Upper lobe of right lung (tissue), 1 donor: Measurements from ENCODE around the gene TP53I3. TPM values are rescaled to one million over a fixed set of nuclear protein-coding genes. Genes with fewer than 3 reads are reported as not detected.

Experiments
- ATAC-seq: fragments of 200-7000 bp; cut with Tn5 transposase; one replicate; pipeline ENCODE4 v1.9.1; 2020; ENCODE audit warnings: mild to moderate bottlenecking, moderate library complexity
- DNase-seq: peaks from one replicate; pipeline ENCODE4 v3.0.0-alpha.2; 2020
- H3K27ac ChIP-seq: fragments of 200-600 bp; one replicate; pipeline ENCODE4 v1.8.0; 2022
- H3K27me3 ChIP-seq: fragments of 200-600 bp; one replicate; pipeline ENCODE4 v1.8.0; 2022; ENCODE audit warnings: mild to moderate bottlenecking
- H3K36me3 ChIP-seq: fragments of 200-600 bp; one replicate; pipeline ENCODE4 v1.8.0; 2022
- H3K4me1 ChIP-seq: fragments of 200-600 bp; one replicate; pipeline ENCODE4 v1.8.0; 2022
- H3K4me3 ChIP-seq: fragments of 200-600 bp; one replicate; pipeline ENCODE4 v1.8.0; 2022; ENCODE audit warnings: mild to moderate bottlenecking
- H3K9me3 ChIP-seq: fragments of 200-600 bp; one replicate; pipeline ENCODE4 v1.8.0; 2022
- intact Hi-C: fragments of 100-400 bp; cut with DNase I; formaldehyde crosslinking; loops from one replicate; pipeline ENCODE4 v1.11.0; 2022
- total RNA-seq: library from RNA; stranded (reverse); fragmentation: NEBNext Ultra II Directional; extraction: Animal tissue kit (Norgen Biotek cat#: 25700); gene quantifications from one replicate; pipeline ENCODE4 v1.2.1, GENCODE V29; 2021
- TF ChIP-seq, protein P1 (sequence below): fragments of 200-600 bp; IDR thresholded peaks from one replicate; pipeline ENCODE4 v1.8.0; 2022; ENCODE audit warnings: antibody characterized with exemption
- donor health status: DM: no; HTN: yes; CAD: no; lungs with severe emphysema.

The TP53I3 gene
- total RNA-seq, 1 donor from 2014 or later, result 44.3 TPM

DNA sequence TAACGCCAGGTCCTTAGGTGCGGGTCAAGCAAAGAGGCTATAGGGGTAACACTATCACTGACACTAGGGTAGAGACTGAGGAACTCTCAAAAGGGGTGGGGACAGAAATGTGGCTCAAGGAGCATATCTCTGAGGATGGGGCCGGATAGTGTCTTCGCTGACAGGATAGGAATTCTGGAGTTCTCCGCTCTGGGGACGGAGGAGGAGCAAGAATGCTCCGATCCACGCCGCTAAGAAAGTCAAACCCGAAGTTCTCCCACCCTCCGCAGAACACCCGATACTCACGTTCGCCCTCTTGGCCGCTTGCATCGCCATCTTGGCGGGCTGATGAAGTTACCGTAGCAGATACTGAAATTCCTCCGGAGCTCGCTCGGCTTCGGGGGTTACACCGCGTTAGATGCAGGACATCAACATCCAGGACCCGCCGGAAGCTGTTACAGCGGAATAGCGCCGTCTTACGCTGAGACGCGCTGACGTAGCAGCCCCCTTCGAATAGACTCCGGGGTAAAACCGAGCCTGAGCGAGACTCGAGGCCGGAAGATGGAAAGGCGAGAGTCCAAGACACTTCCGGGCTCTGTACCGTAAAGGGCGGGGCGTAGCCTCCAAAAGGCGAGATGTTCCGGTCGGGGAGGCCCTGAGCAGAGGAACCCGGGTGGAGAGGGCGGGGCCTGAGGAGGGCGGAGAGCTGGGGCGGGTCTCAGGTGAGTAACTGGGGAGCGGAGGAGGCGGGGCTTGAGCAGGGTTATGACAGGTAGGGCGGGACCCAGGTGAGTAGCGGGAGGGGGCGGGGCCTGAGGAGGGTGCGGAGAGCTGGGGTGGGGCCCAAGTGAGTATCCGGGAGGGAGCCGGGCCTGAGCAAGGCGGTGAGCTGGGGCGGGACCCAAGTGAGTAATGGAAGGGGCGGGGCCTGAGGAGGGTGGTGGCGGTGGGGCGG, 8.5 kb downstream of the TP53I3 start, which contains the start of gene SF3B6:
Gene SF3B6, minus strand, starts transcription at position 412 of the 934 bp plus-strand sequence. Its CDS starts 97 bp downstream, at position 315.
- H3K4me1 ChIP-seq, result peaks cover 18% of the 10 kb centered on the region
- peak within 1 kb of the TSS; percentile 84 for H3K4me3 ChIP-seq
- DNase-seq (peak; percentile 100), ATAC-seq (peak; percentile 92)
- H3K9me3 ChIP-seq, result no peaks in the 10 kb centered on the region
- peaks cover 45% of the 10 kb centered on the region for H3K36me3 ChIP-seq
- intact Hi-C loops, result no loop called here
- TF ChIP-seq, protein P1, sequence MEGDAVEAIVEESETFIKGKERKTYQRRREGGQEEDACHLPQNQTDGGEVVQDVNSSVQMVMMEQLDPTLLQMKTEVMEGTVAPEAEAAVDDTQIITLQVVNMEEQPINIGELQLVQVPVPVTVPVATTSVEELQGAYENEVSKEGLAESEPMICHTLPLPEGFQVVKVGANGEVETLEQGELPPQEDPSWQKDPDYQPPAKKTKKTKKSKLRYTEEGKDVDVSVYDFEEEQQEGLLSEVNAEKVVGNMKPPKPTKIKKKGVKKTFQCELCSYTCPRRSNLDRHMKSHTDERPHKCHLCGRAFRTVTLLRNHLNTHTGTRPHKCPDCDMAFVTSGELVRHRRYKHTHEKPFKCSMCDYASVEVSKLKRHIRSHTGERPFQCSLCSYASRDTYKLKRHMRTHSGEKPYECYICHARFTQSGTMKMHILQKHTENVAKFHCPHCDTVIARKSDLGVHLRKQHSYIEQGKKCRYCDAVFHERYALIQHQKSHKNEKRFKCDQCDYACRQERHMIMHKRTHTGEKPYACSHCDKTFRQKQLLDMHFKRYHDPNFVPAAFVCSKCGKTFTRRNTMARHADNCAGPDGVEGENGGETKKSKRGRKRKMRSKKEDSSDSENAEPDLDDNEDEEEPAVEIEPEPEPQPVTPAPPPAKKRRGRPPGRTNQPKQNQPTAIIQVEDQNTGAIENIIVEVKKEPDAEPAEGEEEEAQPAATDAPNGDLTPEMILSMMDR, result no peak
- no peaks in the 10 kb centered on the region for H3K27me3 ChIP-seq
- peak within 1 kb of the TSS; percentile 91 for H3K27ac ChIP-seq

- Histone ChIP-seq H3K27ac (peak overlapping the region; percentile 91), H3K27me3 (no peaks in the 10 kb centered on the region), H3K9me3 (no peaks in the 10 kb centered on the region), H3K36me3 (peaks cover 44% of the 10 kb centered on the region), H3K4me3 (peak overlapping the region; percentile 84), H3K4me1 (peaks cover 18% of the 10 kb centered on the region)
- no peak for DNase-seq
- TF ChIP-seq, protein P1, result no peak
- ATAC-seq, result no peak
- intact Hi-C loops, result no loop called here
Observed at GRCh38 chr2:24075259-24075658, 9.4 kb downstream of the TP53I3 start.

- DNase-seq (no peak), ATAC-seq (no peak)
- TF ChIP-seq, protein P1, result no peak
- no peaks in the 10 kb centered on the region for H3K27me3 ChIP-seq
- H3K9me3 ChIP-seq, result no peaks in the 10 kb centered on the region
- no peak overlapping the region for H3K27ac ChIP-seq
- H3K4me3 ChIP-seq, result no peak overlapping the region
- H3K4me1 ChIP-seq, result peaks cover 18% of the 10 kb centered on the region
- intact Hi-C loops, result no loop called here
- peaks cover 51% of the 10 kb centered on the region for H3K36me3 ChIP-seq
Observed at GRCh38 chr2:24073816-24074215, 10.8 kb downstream of the TP53I3 start.

GRCh38 chr2:24072259-24072658, 12.4 kb downstream of the TP53I3 start:
- DNase-seq, result no peak
- ATAC-seq, result no peak
- H3K36me3 ChIP-seq, result peaks cover 62% of the 10 kb centered on the region
- intact Hi-C loops, result no loop called here
- H3K4me1 ChIP-seq, result peaks cover 11% of the 10 kb centered on the region
- TF ChIP-seq, protein P1, result no peak
- no peak overlapping the region for H3K4me3 ChIP-seq
- H3K27ac ChIP-seq, result no peak overlapping the region
- no peaks in the 10 kb centered on the region for H3K27me3 ChIP-seq
- no peaks in the 10 kb centered on the region for H3K9me3 ChIP-seq

DNA sequence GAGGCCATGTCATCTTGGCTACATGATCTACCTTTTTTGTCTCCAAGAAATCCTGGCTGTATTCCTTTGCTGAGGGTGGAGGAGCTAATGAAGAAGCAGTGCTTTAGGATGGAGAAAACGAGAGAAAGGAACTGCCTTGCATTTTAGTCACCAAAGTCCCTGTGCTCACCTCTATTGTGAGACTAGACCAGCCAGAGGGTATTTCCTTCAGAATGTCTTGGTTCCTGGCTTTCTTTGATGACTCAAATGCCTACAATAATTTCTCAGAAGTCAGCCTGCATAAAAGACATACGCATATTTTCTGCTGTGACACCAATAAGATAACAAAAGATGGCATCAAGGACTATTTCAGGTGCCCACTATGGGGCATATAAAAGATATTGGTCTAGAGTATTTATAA, 19.3 kb downstream of the TP53I3 start:
- H3K9me3 ChIP-seq, result no peaks in the 10 kb centered on the region
- intact Hi-C loops, result no loop called here
- peaks cover 36% of the 10 kb centered on the region for H3K36me3 ChIP-seq
- ATAC-seq (no peak), DNase-seq (no peak)
- TF ChIP-seq, protein P1, result no peak
- no peak overlapping the region for H3K4me3 ChIP-seq
- H3K4me1 ChIP-seq, result no peaks in the 10 kb centered on the region
- no peak overlapping the region for H3K27ac ChIP-seq
- no peaks in the 10 kb centered on the region for H3K27me3 ChIP-seq
